ENCODE data around the gene ABCF1.

The ABCF1 gene

DNA sequence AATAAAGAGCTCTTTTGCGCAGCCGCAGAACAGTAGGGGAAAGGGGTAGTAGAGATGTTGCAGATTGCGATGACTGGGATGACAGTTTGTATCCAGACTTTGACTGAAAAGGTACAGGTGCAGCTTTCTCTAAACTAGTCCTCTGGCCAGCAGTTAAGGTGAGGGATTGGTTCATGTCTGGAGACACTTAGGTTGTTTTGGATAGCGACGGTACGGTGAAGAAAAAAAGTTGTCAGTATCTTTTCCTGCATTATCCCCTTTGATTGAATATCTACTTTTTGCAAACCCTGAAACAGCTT, 13.6 kb upstream of the ABCF1 start:
- peak; percentile 33 for DNase-seq (ENCODE audit: low read depth)

GRCh38 chr6:30560930-30561329, 10.3 kb upstream of the ABCF1 start:
- DNase-seq (ENCODE audit: low read depth), result no peak

DNA sequence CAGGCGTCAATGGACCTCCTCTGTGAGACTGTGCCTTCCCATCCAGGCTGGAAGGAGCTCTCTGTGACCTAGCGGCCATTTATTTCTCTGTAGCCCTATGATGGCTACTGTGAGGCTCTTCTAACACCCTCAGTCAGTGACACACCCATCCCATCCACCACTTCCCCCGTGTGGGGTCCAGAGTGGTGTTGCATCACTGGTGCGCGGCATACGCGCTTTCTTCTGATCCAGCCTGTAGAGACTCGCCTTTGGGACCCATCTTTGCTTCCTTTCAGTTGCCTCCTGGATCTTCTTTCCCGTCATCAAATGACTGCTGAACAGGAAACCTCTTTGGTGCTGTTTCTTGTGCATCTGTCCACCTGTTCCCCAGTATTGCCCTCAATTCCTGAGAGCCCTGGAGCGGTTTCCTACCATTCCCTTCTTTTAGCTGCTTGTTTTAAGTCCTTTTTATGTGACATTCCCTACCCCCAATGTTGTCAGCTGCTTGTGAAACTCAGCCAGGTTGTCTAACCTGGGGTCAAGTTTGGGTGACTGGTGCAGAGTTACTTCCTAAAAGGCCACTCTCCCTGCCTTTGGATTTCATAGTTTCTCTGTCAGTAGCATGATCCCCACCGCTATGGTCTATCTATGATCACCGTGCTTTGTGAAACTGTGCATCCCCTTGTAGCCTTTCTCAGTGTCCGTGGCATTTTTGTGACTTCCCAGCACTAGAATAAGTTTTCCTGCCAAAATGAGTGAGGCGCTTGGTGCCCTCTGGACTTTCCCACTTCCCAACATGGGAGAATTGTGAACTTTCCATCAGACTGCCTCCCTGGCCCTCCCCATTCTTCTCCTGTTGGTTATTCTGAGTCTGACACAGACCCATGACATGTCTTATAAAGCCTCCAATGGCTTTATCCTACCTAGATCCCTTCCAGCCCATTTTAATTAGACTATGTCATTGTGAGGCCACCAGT, 8.5 kb upstream of the ABCF1 start:
- DNase-seq (ENCODE audit: low read depth), result no peak

- DNase-seq (ENCODE audit: low read depth), result no peak
These were observed 7.1 kb upstream of the ABCF1 start for GRCh38 chr6:30564114-30564513.

DNA sequence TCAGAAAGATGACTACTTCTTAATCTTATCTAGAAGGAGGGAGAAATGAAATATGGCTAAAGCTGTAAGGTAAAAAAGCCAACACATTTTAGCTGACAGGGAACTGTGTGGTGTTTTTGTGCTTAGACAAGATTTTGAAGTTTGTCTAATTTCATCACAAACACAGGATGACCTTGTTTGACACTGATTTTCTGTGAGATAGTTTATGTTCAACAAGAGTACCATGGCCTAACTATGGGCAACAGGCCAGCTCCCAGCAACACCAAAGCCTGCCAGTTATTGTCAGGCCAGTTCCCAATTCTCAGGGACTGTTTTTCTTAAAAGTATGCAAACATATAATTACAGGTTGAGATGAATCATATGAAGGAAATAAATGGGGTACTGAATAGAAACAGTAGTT, 5.5 kb upstream of the ABCF1 start:
- no peak for DNase-seq (ENCODE audit: low read depth)

- DNase-seq (ENCODE audit: low read depth), result no peak
These were observed 3.0 kb upstream of the ABCF1 start for GRCh38 chr6:30568245-30568644.

DNA sequence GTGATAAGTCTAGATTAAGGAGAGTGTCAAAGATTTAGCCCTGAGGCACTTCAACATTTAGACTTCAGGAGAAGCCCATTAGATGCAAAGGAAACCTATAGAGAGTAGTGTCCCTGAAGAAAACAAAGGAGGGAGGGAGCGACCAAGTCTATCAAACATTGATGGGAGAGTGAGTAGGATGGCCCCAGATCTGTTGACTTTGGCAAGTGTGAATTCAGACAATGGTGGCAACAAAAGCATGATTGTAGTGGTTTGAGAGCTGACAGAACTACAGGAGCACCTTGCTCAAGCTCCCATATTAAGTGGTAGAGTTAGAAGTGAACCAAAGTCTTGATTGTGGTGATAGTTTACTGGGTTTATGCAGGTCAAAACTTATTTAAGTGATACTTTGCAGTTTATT, 979 bp upstream of the ABCF1 start:
- DNase-seq (ENCODE audit: low read depth), result no peak

- no peak for DNase-seq (ENCODE audit: low read depth)
These were observed 535 bp upstream of the ABCF1 start for GRCh38 chr6:30570740-30571074.

DNA sequence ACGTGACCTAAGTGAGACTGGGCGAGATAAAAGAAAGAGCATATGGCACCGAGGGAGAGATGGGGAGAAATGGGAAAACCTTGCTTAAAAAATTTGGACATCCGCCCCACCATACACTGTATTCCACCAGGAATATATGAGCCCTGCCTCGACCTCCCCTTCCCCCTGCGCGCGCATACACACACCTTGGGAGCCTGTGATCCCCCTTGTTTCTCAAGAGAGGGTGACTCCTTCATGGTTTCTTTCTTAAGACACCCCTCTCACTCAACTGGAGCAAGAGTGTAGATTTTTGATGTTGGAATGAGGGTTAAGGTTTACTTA, 480 bp downstream of the ABCF1 start:
- no peak for DNase-seq (ENCODE audit: low read depth)

DNA sequence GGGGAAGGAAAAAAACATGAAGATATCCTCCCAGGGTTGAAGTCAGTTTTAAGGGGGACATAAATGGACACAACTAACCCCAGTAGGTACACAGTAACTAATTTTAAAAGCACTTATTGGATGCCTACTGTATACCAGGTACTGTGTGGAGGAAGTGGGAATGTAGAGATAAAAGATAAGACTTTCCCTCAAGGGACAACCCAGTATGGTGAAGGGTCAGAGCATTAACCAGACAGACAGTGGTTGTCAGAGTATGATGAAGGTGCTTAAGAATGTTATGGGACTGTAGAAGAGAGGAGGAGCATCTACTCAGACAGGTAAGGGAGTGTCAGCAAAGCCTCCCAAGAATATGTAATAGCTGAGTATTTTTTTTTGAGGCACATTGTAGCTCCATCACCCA, 906 bp downstream of the ABCF1 start:
- DNase-seq (ENCODE audit: low read depth), result no peak

- DNase-seq (ENCODE audit: low read depth), result no peak
These were observed 1.9 kb downstream of the ABCF1 start for GRCh38 chr6:30573113-30573512.

GRCh38 chr6:30578051-30578450, 6.8 kb downstream of the ABCF1 start:
- no peak for DNase-seq (ENCODE audit: low read depth)

DNA sequence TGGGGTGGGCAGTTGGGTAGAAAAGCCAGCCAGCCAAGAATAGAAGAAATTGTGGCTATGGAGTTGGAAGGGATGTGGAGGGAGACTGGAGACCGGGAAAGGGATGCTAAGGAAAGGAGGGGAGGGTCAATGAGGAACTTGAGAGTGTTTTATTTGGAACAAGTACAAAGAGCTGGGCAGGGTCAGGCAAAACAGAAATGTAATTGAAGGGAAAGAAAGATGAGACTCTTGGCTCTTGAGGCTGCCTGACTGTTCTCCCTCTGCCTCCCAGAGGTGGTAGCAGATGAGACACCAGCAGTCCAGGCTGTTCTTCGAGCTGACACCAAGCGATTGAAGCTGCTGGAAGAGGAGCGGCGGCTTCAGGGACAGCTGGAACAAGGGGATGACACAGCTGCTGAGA, 12.7 kb downstream of the ABCF1 start:
- no peak for DNase-seq (ENCODE audit: low read depth)

GRCh38 chr6:30589754-30590358, 18.6 kb downstream of the ABCF1 start:
- no peak for DNase-seq (ENCODE audit: low read depth)

- no peak for DNase-seq (ENCODE audit: low read depth)
These were observed 19.3 kb downstream of the ABCF1 start for GRCh38 chr6:30590509-30590908.

- no peak for DNase-seq (ENCODE audit: low read depth)
These were observed 19.8 kb downstream of the ABCF1 start for GRCh38 chr6:30591008-30591407.

- no peak for DNase-seq (ENCODE audit: low read depth)
These were observed 21.0 kb downstream of the ABCF1 start for GRCh38 chr6:30592287-30592686.

GRCh38 chr6:30597315-30598144, 26.3 kb downstream of the ABCF1 start:
- peak; percentile 74 for DNase-seq (ENCODE audit: low read depth)

DNA sequence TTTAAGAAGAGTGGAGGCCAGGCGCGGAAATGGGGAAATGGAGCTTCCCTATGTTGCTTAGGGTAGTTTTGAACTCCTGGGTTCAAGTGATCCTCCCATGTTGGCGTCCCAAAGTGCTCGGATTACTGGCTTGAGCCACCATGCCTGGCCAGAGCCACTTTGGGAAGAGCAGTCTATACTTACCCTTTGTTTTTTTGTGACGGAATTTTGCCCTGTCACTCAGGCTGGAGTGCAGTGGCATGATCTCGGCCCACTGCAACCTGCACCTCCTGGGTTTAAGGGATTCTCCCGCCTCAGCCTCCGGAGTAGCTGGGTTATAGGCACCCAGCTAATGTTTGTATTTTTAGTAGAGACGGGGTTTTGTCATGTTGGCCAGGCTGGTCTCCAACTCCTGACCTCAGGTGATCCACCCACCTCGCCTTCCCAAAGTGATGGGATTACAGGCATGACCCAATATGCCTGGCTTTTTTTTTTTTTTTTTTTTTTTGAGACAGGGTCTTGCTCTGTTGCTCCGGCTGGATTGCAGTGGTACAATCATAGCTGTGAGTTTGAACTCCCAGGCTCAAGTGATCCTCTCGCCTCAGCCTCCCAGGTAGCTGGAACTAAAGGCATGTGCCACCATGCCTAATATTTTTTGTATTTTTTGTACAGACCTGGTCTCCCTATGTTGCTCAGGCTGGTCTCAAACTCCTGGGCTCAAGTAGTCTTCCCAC, 27.8 kb downstream of the ABCF1 start:
- no peak for DNase-seq (ENCODE audit: low read depth)

DNA sequence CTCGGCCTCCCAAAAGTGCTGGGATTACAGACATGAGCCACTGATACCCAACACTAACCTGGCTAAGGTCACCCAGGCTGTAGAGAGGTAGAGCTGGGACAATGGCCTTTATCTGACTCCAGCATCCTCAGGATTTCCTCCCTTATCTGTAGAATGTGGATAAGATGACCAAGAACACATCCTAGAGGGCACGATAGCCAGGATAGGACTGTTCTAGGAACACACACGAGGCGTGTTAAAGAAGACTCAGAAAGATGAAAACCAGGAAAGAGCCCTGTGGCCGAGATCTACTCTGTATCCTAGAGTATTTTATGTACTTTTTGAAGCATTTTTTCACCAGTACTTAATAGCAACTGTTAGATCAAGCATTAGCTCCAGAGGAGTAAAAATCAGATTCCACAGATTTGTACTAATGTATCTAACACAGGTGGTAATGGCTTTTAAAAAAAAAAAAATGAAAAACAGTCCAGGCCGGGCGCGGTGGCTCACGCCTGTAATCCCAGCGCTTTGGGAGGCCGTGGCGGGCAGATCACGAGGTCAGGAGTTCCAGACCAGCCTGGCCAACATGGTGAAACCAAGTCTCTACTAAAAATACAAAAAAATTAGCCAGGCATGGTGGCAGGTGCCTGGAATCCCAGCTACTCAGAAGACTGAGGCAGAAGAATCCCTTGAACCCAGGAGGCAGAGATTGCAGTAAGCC, 28.5 kb downstream of the ABCF1 start:
- DNase-seq (ENCODE audit: low read depth), result no peak

DNA sequence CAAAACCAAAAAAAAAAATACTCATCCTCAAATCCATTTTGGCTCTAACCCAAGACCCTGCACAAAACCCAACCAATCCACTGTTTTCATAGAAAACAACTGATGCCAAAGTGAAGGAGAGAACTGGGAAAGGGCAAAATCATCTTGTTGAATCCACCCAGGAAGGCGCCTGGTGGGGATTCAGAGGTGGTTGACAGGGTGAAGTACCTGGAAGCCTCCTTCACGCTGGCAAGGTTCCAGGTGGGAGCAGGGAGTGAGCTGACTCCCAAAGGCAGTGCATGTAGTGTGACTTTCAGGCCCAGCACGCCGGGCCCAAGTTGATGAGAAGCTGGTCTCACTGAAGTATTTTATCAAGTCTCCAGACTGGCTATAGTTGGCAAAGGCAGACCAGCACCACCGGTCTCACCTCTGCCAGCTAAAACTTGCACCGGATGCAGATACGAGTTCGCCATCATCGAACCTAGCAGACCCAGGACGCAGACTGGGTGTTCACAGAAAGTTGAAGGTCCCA, 29.3 kb downstream of the ABCF1 start:
- no peak for DNase-seq (ENCODE audit: low read depth)

GRCh38 chr6:30601436-30601814, 30.2 kb downstream of the ABCF1 start:
- DNase-seq (ENCODE audit: low read depth), result no peak

Data from stimulated activated CD8-positive, alpha-beta memory T cell treated with anti-CD3 and anti-CD28 coated beads, Interleukin-12 subunit alpha, Interleukin-12 subunit beta, amount 100 ng/mL, for 1 hour (primary cell).